Right lobe of liver (tissue), 4 donors: ENCODE data around the gene FAM3B.

Experiments used
- POLR2A ChIP-seq: fragments of 450-650 bp; IDR thresholded peaks from one replicate; pipeline ENCODE4 v1.6.1; 2017; ENCODE audit warnings: antibody characterized with exemption, mild to moderate bottlenecking
- TF ChIP-seq, protein P1 (sequence below), 4 donors: fragments of 200-600 bp in 3 of 4; fragments of 450-650 bp in 1 of 4; IDR thresholded peaks; one replicate each; pipeline versions ENCODE4 v1.5.1 to v1.8.0; 2016 to 2022; ENCODE audit warnings: antibody characterized with exemption in 4 of 4, mild to moderate bottlenecking in 2 of 4
- donor health status: DM: no; HTN: no; CAD: no.
- donor health status: DM: no; HTN: no; CAD: no.
- donor health status: DM: no; HTN: yes; CAD: no.

DNA sequence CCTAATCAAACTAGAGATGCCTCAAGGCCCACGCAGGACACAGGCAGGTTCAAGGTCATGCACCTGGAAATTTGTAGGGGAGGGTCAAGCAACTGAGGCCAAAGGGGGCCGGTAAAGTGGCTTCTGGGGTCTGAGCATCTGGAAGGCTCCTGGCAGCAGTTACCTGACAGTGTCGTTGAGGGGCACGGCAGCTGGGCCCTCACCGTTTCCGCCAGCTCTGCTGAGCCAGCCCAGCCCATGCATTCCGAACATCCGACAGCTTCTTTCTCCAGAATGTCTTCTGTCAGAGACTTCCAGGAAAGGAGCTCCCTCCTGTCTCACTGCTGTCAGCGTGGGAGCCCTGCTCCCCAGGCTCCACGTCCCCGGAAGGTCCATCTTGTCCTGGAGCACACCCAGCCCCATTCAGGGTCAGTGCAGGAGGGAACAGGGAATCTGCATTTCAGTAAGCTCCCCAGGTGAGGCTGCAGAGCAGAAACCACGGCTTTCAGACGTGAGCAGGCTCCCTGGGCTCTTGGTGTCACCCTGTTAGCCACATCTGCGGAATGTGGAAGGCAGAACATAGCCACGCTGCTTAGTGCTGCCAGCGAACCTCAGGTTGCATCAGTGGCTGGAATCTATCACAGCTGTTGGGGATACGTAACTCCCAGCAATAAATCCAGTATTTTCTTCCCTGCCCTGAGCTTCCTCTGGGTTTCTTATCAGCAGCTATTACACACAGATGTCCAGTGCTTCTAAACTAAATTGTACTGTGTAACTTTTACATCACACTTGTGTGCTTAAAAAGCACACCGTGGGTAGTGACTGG is 36.3 kb upstream of the FAM3B start:
- TF ChIP-seq, protein P1, sequence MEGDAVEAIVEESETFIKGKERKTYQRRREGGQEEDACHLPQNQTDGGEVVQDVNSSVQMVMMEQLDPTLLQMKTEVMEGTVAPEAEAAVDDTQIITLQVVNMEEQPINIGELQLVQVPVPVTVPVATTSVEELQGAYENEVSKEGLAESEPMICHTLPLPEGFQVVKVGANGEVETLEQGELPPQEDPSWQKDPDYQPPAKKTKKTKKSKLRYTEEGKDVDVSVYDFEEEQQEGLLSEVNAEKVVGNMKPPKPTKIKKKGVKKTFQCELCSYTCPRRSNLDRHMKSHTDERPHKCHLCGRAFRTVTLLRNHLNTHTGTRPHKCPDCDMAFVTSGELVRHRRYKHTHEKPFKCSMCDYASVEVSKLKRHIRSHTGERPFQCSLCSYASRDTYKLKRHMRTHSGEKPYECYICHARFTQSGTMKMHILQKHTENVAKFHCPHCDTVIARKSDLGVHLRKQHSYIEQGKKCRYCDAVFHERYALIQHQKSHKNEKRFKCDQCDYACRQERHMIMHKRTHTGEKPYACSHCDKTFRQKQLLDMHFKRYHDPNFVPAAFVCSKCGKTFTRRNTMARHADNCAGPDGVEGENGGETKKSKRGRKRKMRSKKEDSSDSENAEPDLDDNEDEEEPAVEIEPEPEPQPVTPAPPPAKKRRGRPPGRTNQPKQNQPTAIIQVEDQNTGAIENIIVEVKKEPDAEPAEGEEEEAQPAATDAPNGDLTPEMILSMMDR (IDR thresholded peaks at IDR 0.05) = no peak
- TF ChIP-seq POLR2A = no peak
